Measurements from ENCODE around the gene GAS6.
"Not testable (repeated sequence)": the region's sequence is repeated elsewhere in the genome, so short reads cannot be mapped to it uniquely, and the experiment has no call there.

The GAS6 gene

GRCh38 chr13:113837560-113838355, 26.1 kb downstream of the GAS6 start:
- DNase-seq (ENCODE audit: low read depth in 2 of 2) = no peak

GRCh38 chr13:113836768-113837559, 26.9 kb downstream of the GAS6 start:
- DNase-seq (ENCODE audit: low read depth in 2 of 2) = no peak

- no peak for DNase-seq (ENCODE audit: low read depth in 2 of 2)
Measured at GRCh38 chr13:113835461-113836270, 28.2 kb downstream of the GAS6 start.

GRCh38 chr13:113834496-113835200, 29.2 kb downstream of the GAS6 start:
- DNase-seq (ENCODE audit: low read depth in 2 of 2) = no peak

- DNase-seq (ENCODE audit: low read depth in 2 of 2) = not testable (repeated sequence)
Measured at GRCh38 chr13:113834006-113834405, 29.9 kb downstream of the GAS6 start.

GRCh38 chr13:113833111-113833830, 30.6 kb downstream of the GAS6 start:
- DNase-seq (ENCODE audit: low read depth in 2 of 2) = no peak

GRCh38 chr13:113832631-113833030, 31.2 kb downstream of the GAS6 start:
- no peak for DNase-seq (ENCODE audit: low read depth in 2 of 2)

- DNase-seq (ENCODE audit: low read depth in 2 of 2) = no peak
Measured at GRCh38 chr13:113832205-113832604, 31.7 kb downstream of the GAS6 start.

- DNase-seq (ENCODE audit: low read depth in 2 of 2) = no peak
Measured at GRCh38 chr13:113831061-113831460, 32.8 kb downstream of the GAS6 start.

- DNase-seq (ENCODE audit: low read depth in 2 of 2) = not testable (repeated sequence)
Measured at GRCh38 chr13:113830426-113830950, 33.4 kb downstream of the GAS6 start.

- DNase-seq (ENCODE audit: low read depth in 2 of 2) = no peak
Measured at GRCh38 chr13:113828282-113828825, 35.5 kb downstream of the GAS6 start.

- no peak for DNase-seq (ENCODE audit: low read depth in 2 of 2)
Measured at GRCh38 chr13:113827021-113827420, 36.9 kb downstream of the GAS6 start.

- DNase-seq (ENCODE audit: low read depth in 2 of 2) = not testable (repeated sequence)
Measured at GRCh38 chr13:113826446-113826845, 37.4 kb downstream of the GAS6 start.

- DNase-seq (ENCODE audit: low read depth in 2 of 2) = no peak
Measured at GRCh38 chr13:113825841-113826240, 38.0 kb downstream of the GAS6 start.

GRCh38 chr13:113823771-113824170, 40.1 kb downstream of the GAS6 start:
- no peak for DNase-seq (ENCODE audit: low read depth in 2 of 2)

GRCh38 chr13:113822956-113823744, 40.7 kb downstream of the GAS6 start:
- no peak for DNase-seq (ENCODE audit: low read depth in 2 of 2)

- DNase-seq (ENCODE audit: low read depth in 2 of 2) = no peak
Measured at GRCh38 chr13:113822266-113822665, 41.6 kb downstream of the GAS6 start.

GRCh38 chr13:113821847-113822246, 42.0 kb downstream of the GAS6 start:
- no peak for DNase-seq (ENCODE audit: low read depth in 2 of 2)

All from stimulated activated CD4-positive, alpha-beta T cell treated with anti-CD3 and anti-CD28 coated beads, Interleukin-1b, Interleukin-23, amount 100 ng/mL, for 4 hours (primary cell).